Measurements from ENCODE around the gene SPDYE16. TPM values are rescaled to one million over a fixed set of nuclear protein-coding genes. Genes with fewer than 3 reads are reported as not detected.

Gene SPDYE16
- total RNA-seq, 1 experiment from 2014 or later, result 0.10 TPM

Other genes starting within 250 kb of the SPDYE16 start
- gene HSPB1, start 240.6 kb downstream of the SPDYE16 start, total RNA-seq (2014; rRNA removed; shearing (Covaris generic)), result 116 and 118 TPM in 2 replicates
- 180 and 190 TPM in 2 replicates for gene YWHAG, start 184.3 kb downstream of the SPDYE16 start, total RNA-seq (2014; rRNA removed; shearing (Covaris generic))
- 0.86 and 1.8 TPM in 2 replicates for gene SSC4D, start 133.6 kb downstream of the SPDYE16 start, total RNA-seq (2014; rRNA removed; shearing (Covaris generic))
- 0.99 and 1.8 TPM in 2 replicates for gene ZP3, start 118.3 kb downstream of the SPDYE16 start, total RNA-seq (2014; rRNA removed; shearing (Covaris generic))
- gene DTX2, start 81.6 kb downstream of the SPDYE16 start, total RNA-seq (2014; rRNA removed; shearing (Covaris generic)), result 10.6 and 11.5 TPM in 2 replicates
- 0.33 and 0.69 TPM in 2 replicates for gene UPK3B, start 32.7 kb downstream of the SPDYE16 start, total RNA-seq (2014; rRNA removed; shearing (Covaris generic))
- gene POMZP3, start 84.0 kb upstream of the SPDYE16 start, total RNA-seq (2014; rRNA removed; shearing (Covaris generic)), result 15.3 and 16.2 TPM in 2 replicates